Ishikawa (cell line): ENCODE measurements around the gene AP3B1.

Experiments
- CREB1 ChIP-seq: IDR thresholded peaks from 2 replicates; pipeline ENCODE4 v1.6.1; 2012; ENCODE audit warnings: low read depth
- EGR1 ChIP-seq: IDR thresholded peaks from 2 replicates; pipeline ENCODE4 v1.6.1; 2012
- FOXM1 ChIP-seq: IDR thresholded peaks from 2 replicates; pipeline ENCODE4 v1.6.1; 2012; ENCODE audit warnings: low read depth, borderline replicate concordance
- MAX ChIP-seq: IDR thresholded peaks from 2 replicates; pipeline ENCODE4 v1.6.1; 2012
- NFIC ChIP-seq: IDR thresholded peaks from 2 replicates; pipeline ENCODE4 v1.6.1; 2012
- RAD21 ChIP-seq: IDR thresholded peaks from 2 replicates; pipeline ENCODE4 v1.6.1; 2012; ENCODE audit warnings: low read depth
- TAF1 ChIP-seq: IDR thresholded peaks from 2 replicates; pipeline ENCODE4 v1.6.1; 2012; ENCODE audit warnings: low read depth, mild to moderate bottlenecking
- TEAD4 ChIP-seq: IDR thresholded peaks from 2 replicates; pipeline ENCODE4 v1.6.1; 2012
- YY1 ChIP-seq: IDR thresholded peaks from 2 replicates; pipeline ENCODE4 v1.6.1; 2012; ENCODE audit warnings: low read depth

DNA sequence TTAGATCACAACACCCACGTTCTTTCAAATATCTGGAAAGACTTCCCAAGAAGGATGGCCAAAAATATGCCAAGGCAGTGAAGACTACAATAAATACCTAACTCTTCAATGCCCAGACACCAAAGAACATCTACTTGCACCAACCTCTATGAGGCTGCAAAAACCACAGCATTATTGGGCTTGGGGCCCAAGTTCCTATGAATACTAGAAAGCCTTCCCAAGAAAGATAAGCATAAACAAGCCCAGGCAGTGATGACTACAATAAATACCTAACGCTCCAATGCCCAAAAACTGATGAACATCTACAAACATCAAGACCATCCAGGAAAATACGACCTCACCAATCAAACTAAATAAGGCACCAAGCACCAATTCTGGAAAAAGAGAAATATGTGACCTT is 41.3 kb downstream of the AP3B1 start:
- no peak for TF ChIP-seq MAX
- TF ChIP-seq TAF1, result no peak
- TF ChIP-seq TEAD4, result no peak
- no peak for TF ChIP-seq FOXM1
- no peak for TF ChIP-seq CREB1
- no peak for TF ChIP-seq RAD21
- TF ChIP-seq NFIC, result no peak
- TF ChIP-seq YY1, result no peak
- no peak for TF ChIP-seq EGR1
